GM12874 (cell line): ENCODE measurements around the gene EYA4.

Source experiments
- TF ChIP-seq, protein P1 (sequence below): IDR thresholded peaks from 2 replicates; pipeline ENCODE4 v1.5.1; 2011; ENCODE audit warnings: low read depth, mild to moderate bottlenecking, control low read depth, low read length, moderate library complexity; ENCODE audit not compliant: insufficient read depth

The EYA4 gene

DNA sequence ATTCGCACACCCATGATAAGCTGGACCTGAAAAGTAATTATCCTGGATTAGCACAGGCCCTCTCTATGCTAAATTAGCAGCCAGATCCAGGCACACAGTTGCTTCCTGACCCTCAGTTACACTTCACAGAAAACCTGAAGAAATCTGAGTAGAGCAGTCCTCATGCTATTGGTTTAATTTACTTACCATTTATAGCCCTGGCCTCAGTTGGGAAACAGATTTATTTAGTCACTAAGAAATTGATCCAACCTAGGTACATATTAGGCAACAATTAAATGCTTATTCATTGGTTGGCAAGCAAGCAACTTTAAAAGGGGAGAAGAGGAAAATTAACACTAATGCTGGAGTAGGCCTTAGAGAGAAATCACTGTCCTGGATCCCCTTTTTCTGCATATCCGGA is 15.6 kb upstream of the EYA4 start:
- TF ChIP-seq, protein P1, sequence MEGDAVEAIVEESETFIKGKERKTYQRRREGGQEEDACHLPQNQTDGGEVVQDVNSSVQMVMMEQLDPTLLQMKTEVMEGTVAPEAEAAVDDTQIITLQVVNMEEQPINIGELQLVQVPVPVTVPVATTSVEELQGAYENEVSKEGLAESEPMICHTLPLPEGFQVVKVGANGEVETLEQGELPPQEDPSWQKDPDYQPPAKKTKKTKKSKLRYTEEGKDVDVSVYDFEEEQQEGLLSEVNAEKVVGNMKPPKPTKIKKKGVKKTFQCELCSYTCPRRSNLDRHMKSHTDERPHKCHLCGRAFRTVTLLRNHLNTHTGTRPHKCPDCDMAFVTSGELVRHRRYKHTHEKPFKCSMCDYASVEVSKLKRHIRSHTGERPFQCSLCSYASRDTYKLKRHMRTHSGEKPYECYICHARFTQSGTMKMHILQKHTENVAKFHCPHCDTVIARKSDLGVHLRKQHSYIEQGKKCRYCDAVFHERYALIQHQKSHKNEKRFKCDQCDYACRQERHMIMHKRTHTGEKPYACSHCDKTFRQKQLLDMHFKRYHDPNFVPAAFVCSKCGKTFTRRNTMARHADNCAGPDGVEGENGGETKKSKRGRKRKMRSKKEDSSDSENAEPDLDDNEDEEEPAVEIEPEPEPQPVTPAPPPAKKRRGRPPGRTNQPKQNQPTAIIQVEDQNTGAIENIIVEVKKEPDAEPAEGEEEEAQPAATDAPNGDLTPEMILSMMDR: no peak

DNA sequence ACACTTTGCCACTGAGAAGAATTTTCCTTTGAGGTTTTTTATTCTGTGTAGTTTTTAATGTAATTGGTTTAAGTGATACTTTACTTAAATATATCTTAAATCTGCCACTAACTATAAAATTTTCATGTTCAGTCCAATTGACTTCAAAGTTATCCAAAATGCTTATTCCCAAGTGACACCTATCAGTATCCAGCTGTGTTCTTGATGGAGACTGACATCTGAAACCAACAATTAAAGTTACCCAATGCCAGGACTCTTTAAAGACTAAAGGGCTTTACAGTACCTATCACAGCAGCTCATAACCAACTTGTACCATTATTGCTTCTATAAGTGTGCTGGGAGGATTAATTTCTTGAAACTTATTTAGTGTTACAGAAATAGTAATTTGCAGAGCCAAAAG is 13.8 kb upstream of the EYA4 start:
- TF ChIP-seq, protein P1: no peak

DNA sequence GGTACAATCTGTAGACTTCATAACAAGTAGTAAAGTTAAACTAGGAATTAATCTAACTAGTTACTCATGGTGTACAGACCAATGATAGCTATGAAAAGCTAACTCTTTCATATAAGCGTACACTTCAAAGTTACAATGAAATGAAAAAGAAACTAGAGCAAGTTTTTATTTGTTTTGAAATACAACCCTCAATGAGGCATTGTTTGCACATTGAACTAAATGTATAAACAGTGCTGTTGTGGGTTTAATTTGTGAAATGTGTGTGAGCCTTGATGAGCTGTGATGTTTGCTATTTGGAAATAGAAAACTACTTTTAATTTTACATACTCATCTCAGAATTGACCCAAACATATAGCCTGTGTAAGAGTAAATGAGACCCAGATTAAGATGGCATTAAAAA is 11.1 kb upstream of the EYA4 start:
- TF ChIP-seq, protein P1: no peak

DNA sequence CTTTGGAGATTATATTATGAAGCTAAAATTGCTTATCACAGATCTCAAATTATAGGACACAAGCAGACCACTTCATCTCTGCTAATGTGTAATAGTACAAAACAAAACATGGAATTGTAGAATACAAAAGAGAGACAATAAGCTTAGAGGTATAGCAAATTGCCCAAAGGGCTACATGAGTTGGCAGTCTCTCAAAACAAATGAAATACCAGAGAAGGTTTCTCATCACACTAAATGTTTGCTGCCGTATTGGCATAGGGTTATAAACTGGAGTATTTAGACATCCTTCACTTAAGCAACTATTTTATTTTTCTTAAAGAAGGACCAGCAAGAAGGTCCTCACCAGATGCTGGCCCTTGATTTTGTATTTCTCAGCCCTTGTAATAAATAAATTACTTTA is 5.9 kb upstream of the EYA4 start:
- TF ChIP-seq, protein P1: no peak

DNA sequence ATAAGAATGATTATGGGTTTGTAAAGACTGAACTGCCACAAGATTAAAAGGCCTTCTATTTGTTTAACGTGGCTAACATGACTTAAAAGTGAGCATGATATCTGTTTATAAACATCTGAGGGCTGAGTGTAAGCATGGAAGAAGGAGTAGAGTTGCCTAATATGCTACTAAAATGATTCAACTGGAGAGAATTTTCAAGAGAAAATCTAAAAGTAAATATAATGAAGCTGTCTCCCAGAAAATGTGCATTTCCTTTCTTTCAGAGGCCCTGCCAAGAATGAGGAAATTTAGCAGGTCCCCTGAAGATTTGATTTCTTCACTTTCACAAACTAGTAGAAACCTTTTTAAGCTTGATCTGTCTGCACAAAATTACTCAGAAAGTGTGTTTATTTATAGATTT is 4.2 kb upstream of the EYA4 start:
- TF ChIP-seq, protein P1: no peak

DNA sequence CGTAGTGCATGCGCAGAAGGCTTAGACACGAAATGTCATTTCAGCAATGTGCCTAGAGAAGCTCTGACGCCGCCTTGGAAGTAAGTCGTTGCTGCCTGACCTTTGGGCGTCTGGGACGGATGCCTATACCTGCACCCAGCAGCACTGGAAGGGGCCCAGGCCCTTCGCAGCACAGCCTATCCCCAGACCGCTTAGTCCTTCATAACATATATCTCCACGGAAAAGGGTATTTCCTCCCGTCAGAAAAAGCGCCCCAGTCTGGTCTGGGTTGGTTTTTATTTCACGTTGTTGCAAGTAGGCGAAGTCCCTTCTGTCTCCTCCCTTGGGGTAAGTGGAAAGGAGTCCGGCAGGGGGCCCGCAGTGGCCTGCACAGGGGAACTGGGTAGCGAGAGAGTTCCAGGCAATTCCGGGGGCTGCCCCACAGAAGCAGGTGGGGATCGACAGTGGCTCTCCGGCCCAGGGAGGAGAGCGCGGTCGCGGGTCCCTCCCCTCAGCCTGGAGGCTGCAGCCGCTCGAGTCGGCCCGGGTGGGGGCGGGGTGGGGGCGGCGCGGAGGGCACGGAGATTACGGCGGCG is 559 bp upstream of the EYA4 start:
- TF ChIP-seq, protein P1: no peak

DNA sequence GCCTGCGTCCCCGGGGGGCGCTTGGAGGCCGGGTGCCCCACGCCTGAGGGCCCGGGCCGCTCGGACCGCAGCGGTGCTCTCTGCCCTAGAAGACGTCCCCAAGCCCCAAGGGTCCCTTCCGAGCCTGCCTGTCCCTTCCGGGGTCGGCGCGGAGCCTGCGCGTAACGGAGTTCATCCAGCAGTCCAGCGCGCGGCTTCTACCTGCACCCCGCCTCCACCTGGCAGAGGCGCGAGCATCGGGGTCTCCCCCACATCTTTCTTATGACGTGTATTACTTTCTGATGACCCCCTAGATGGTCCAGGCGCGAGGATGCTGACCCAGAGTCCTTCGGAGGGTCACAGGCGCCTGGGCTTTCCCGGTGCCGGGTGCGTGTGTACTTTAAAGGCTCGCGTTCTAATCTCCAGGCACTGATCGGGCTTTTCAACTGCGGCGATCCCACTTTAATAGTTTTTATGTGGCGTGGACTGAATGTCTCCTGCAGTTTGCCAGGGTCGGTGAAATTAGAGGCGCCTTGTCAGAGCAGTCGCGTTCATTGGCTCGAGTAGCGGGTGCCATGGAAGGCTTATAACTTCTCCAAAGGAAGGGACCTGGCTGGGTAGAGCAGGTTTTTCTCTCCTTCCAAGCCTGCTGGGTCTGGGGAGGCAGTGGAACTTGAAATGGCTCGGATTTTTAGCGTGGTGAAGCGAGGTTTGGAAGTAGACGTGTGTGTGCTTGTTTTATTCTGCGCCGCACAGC is 912 bp downstream of the EYA4 start:
- TF ChIP-seq, protein P1: no peak
